K562 (cell line): Measurements from ENCODE around the gene CDADC1.
"Not testable (repeated sequence)": the region's sequence is repeated elsewhere in the genome, so short reads cannot be mapped to it uniquely, and the experiment has no call there.

Experiments used
- FOSL1 ChIP-seq: fragments of 200-800 bp; sonication (Bioruptor generic); conservative IDR thresholded peaks from 2 replicates; pipeline ENCODE4 v1.6.1; 2016; ENCODE audit warnings: missing genetic modification characterization, missing compliant biosample characterization
- TF ChIP-seq, protein P1 (sequence below): fragments of 250-450 bp; sonication (Bioruptor Pico); IDR thresholded peaks from 2 replicates; pipeline ENCODE4 v1.8.0; 2021; ENCODE audit warnings: mild to moderate bottlenecking, moderate library complexity

DNA sequence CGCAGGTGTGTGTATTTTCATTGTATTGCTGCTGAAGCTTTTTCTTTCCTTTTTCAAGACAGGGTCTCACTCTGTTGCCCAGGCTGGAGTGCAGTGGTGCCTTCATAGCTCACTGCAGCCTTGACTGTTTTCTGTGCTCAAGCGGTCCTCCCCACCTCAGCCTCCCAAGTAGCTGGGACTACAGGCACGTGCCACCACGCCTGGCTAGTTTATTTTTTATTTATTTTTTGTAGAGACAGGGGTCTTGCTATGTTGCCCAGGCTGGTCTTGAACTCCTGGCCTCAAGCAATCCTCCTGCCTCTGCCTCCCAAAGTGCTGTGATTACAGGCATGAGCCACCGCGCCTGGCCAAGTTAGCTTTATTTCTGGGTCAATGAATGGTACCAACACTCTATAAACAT, 47.0 kb downstream of the CDADC1 start:
- TF ChIP-seq, protein P1, sequence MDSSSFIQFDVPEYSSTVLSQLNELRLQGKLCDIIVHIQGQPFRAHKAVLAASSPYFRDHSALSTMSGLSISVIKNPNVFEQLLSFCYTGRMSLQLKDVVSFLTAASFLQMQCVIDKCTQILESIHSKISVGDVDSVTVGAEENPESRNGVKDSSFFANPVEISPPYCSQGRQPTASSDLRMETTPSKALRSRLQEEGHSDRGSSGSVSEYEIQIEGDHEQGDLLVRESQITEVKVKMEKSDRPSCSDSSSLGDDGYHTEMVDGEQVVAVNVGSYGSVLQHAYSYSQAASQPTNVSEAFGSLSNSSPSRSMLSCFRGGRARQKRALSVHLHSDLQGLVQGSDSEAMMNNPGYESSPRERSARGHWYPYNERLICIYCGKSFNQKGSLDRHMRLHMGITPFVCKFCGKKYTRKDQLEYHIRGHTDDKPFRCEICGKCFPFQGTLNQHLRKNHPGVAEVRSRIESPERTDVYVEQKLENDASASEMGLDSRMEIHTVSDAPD = not testable (repeated sequence)
- not testable (repeated sequence) for TF ChIP-seq FOSL1
